Type B pancreatic cell (in vitro differentiated cells): Measurements from ENCODE around the gene SLC35A4. TPM values are rescaled to one million over a fixed set of nuclear protein-coding genes. Genes with fewer than 3 reads are reported as not detected.
"Not testable (repeated sequence)": the region's sequence is repeated elsewhere in the genome, so short reads cannot be mapped to it uniquely, and the experiment has no call there.

Experiments used
- DNase-seq: peaks from one replicate; pipeline ENCODE4 v3.0.0; 2021; ENCODE audit warnings: mixed read lengths; ENCODE audit not compliant: unreplicated experiment; ENCODE audit errors: extremely low spot score
- H3K27ac Mint-ChIP-seq: 2 replicates; pipeline ENCODE4 v1.8.0; 2021; ENCODE audit warnings: mild to moderate bottlenecking, mixed read lengths
- H3K27me3 Mint-ChIP-seq: 2 replicates; pipeline ENCODE4 v1.8.0; 2021; ENCODE audit warnings: mixed read lengths
- H3K36me3 Mint-ChIP-seq: 2 replicates; pipeline ENCODE4 v1.8.0; 2021; ENCODE audit warnings: mixed read lengths
- H3K4me1 Mint-ChIP-seq: one replicate; pipeline ENCODE4 v1.8.0; 2021; ENCODE audit warnings: mixed read lengths; ENCODE audit not compliant: unreplicated experiment
- H3K4me3 Mint-ChIP-seq: 2 replicates; pipeline ENCODE4 v1.8.0; 2021; ENCODE audit warnings: mild to moderate bottlenecking, mixed read lengths
- H3K9me3 Mint-ChIP-seq: 2 replicates; pipeline ENCODE4 v1.8.0; 2021; ENCODE audit warnings: mixed read lengths
- CTCF ChIP-seq: fragments of 200-600 bp; sonication (generic); conservative IDR thresholded peaks from 2 replicates; pipeline ENCODE4 v1.5.0; 2021; ENCODE audit warnings: antibody characterized with exemption, mild to moderate bottlenecking
- total RNA-seq: library from RNA; stranded (reverse); gene quantifications from 2 replicates; pipeline ENCODE4 v1.2.1, GENCODE V29; 2021; ENCODE audit warnings: low replicate concordance

The SLC35A4 gene
- total RNA-seq, 1 donor from 2014 or later: 85.8 TPM

GRCh38 chr5:140591747-140592372, 27.2 kb downstream of the SLC35A4 start:
- H3K9me3 Mint-ChIP-seq: no peaks in the 10 kb centered on the region
- H3K4me3 Mint-ChIP-seq: no peak overlapping the region
- peaks cover 2% of the 10 kb centered on the region for H3K27me3 Mint-ChIP-seq

GRCh38 chr5:140593070-140593469, 28.4 kb downstream of the SLC35A4 start:
- not testable (repeated sequence) for H3K27me3 Mint-ChIP-seq, H3K4me1 Mint-ChIP-seq, DNase-seq, H3K36me3 Mint-ChIP-seq, H3K9me3 Mint-ChIP-seq
- peak overlapping the region; percentile 76 for H3K27ac Mint-ChIP-seq
- H3K4me3 Mint-ChIP-seq: peak overlapping the region; percentile 80

More at GRCh38 chr5:140591747-140592372, 27.2 kb downstream of the SLC35A4 start:
- no peaks in the 10 kb centered on the region for H3K36me3 Mint-ChIP-seq
- no peaks in the 10 kb centered on the region for H3K4me1 Mint-ChIP-seq
- no peak for TF ChIP-seq CTCF
- H3K27ac Mint-ChIP-seq: no peak overlapping the region
- DNase-seq: no peak

GRCh38 chr5:140594169-140594568, 29.5 kb downstream of the SLC35A4 start:
- TF ChIP-seq CTCF: no peak
- Mint-ChIP-seq H3K27me3 (no peaks in the 10 kb centered on the region), H3K4me1 (no peaks in the 10 kb centered on the region)

GRCh38 chr5:140595538-140596300, 31.1 kb downstream of the SLC35A4 start:
- no peak overlapping the region for H3K27ac Mint-ChIP-seq
- no peaks in the 10 kb centered on the region for H3K36me3 Mint-ChIP-seq
- TF ChIP-seq CTCF: no peak
- H3K27me3 Mint-ChIP-seq: no peaks in the 10 kb centered on the region
- H3K4me1 Mint-ChIP-seq: no peaks in the 10 kb centered on the region
- no peak for DNase-seq
- no peaks in the 10 kb centered on the region for H3K9me3 Mint-ChIP-seq
- no peak overlapping the region for H3K4me3 Mint-ChIP-seq

More at GRCh38 chr5:140594169-140594568, 29.5 kb downstream of the SLC35A4 start:
- H3K9me3 Mint-ChIP-seq: no peaks in the 10 kb centered on the region
- no peak overlapping the region for H3K4me3 Mint-ChIP-seq
- DNase-seq: no peak
- H3K27ac Mint-ChIP-seq: no peak overlapping the region
- H3K36me3 Mint-ChIP-seq: no peaks in the 10 kb centered on the region

GRCh38 chr5:140596321-140596741, 31.7 kb downstream of the SLC35A4 start:
- Mint-ChIP-seq H3K4me3 (no peak overlapping the region), H3K27ac (no peak overlapping the region), H3K9me3 (no peaks in the 10 kb centered on the region), H3K27me3 (no peaks in the 10 kb centered on the region), H3K4me1 (no peaks in the 10 kb centered on the region), H3K36me3 (no peaks in the 10 kb centered on the region)
- DNase-seq: no peak
- TF ChIP-seq CTCF: no peak

GRCh38 chr5:140598836-140599235, 34.2 kb downstream of the SLC35A4 start:
- Mint-ChIP-seq H3K27me3 (no peaks in the 10 kb centered on the region), H3K4me3 (no peak overlapping the region), H3K9me3 (no peaks in the 10 kb centered on the region), H3K36me3 (no peaks in the 10 kb centered on the region), H3K4me1 (no peaks in the 10 kb centered on the region), H3K27ac (no peak overlapping the region)
- no peak for DNase-seq
- TF ChIP-seq CTCF: no peak
